Stomach (tissue), 9 donors: ENCODE data around the gene FPR3. TPM values are rescaled to one million over a fixed set of nuclear protein-coding genes. Genes with fewer than 3 reads are reported as not detected.
A peak's percentile ranks its signal among the peaks of the same experiment; 100 is the strongest.

Experiments used
- DNase-seq, 2 donors: peaks; one replicate each; pipeline versions ENCODE4 v3.0.0 to v3.0.0-alpha.2; 2013 to 2019
- H3K27ac ChIP-seq, 5 donors: fragments of 200-600 bp in 4 of 5; sonication (generic) in 4 of 5; one replicate each; pipeline ENCODE4 v1.5.1; 2013 to 2019; ENCODE audit warnings: mild to moderate bottlenecking in 1 of 5, moderate library complexity in 1 of 5
- H3K27me3 ChIP-seq, 3 donors: fragments of 200-600 bp; sonication (generic); one replicate each; pipeline ENCODE4 v1.5.1; 2017 to 2019; ENCODE audit warnings: mixed run types in 1 of 3
- H3K36me3 ChIP-seq, 4 donors: fragments of 200-600 bp; sonication (generic); 1 replicate in 3 of 4; 2 replicates in 1 of 4; pipeline ENCODE4 v1.5.1; 2016 to 2019
- H3K4me1 ChIP-seq, 4 donors: fragments of 200-600 bp; sonication (generic); one replicate each; pipeline ENCODE4 v1.5.1; 2016 to 2019
- H3K4me3 ChIP-seq, 4 donors: fragments of 200-600 bp; sonication (generic) in 3 of 4; one replicate each; pipeline ENCODE4 v1.5.1; 2016 to 2019; ENCODE audit warnings: mild to moderate bottlenecking in 1 of 4
- H3K9me3 ChIP-seq, 4 donors: fragments of 200-600 bp; sonication (generic); one replicate each; pipeline ENCODE4 v1.5.1; 2016 to 2019
- EP300 ChIP-seq: sonication (generic); formaldehyde crosslinking; IDR thresholded peaks from one replicate; pipeline ENCODE4 v1.6.1; 2017; ENCODE audit warnings: antibody characterized with exemption
- POLR2A ChIP-seq, 4 donors: fragments of 450-650 bp; IDR thresholded peaks; one replicate each; pipeline ENCODE4 v1.6.1; 2016; ENCODE audit warnings: antibody characterized with exemption in 4 of 4, control low read depth in 2 of 4, mild to moderate bottlenecking in 1 of 4, moderate library complexity in 1 of 4
- POLR2AphosphoS5 ChIP-seq, 3 donors: sonication (generic); formaldehyde crosslinking; IDR thresholded peaks; one replicate each; pipeline ENCODE4 v1.6.1; 2016; ENCODE audit warnings: antibody characterized with exemption in 3 of 3
- WGBS, 5 donors: extraction: QIAGEN DNeasy Blood & Tissue Kit in 3 of 5; methylation state at CpG; one replicate each; pipeline versions ENCODE4 v1.1.5 to v1.1.7; 2013 to 2018; 5-methylcytosine and 5-hydroxymethylcytosine counted together
- intact Hi-C: fragments of 100-400 bp; cut with DNase I; formaldehyde crosslinking; loops from one replicate; pipeline ENCODE4 v1.15.1; 2023; ENCODE audit warnings: low total_unique reads
- polyA plus RNA-seq, 3 donors: library from polyadenylated mRNA; stranded (reverse); fragments of 200-250 nt; gene quantifications; one replicate each; pipeline ENCODE4 v1.2.3, GENCODE V29; 2013
- total RNA-seq, 5 donors: library from RNA; depleted of rRNA; stranded (reverse); fragments of >200 nt; gene quantifications; one replicate each; pipeline versions ENCODE4 v1.1.0 to v1.2.3, GENCODE V29; 2014 to 2016
- TF ChIP-seq, protein P1 (sequence below), 7 experiments: fragments of 450-650 bp in 4 of 7; fragments of 200-600 bp in 3 of 7; sonication (generic) in 3 of 7; IDR thresholded peaks; one replicate each; pipeline ENCODE4 v1.5.1; 2016 to 2019; ENCODE audit warnings: antibody characterized with exemption in 7 of 7, control low read depth in 2 of 7, mild to moderate bottlenecking in 1 of 7
- donor health status: healthy with polysubstance abuse.
- donor health status: Bipolar disorder and iron deficiency.
- donor health status: healthy.

Gene FPR3
- total and polyA plus RNA-seq, 8 donors, result 0.58 to 7.0 (median 2.5) TPM; not detected in 2

DNA sequence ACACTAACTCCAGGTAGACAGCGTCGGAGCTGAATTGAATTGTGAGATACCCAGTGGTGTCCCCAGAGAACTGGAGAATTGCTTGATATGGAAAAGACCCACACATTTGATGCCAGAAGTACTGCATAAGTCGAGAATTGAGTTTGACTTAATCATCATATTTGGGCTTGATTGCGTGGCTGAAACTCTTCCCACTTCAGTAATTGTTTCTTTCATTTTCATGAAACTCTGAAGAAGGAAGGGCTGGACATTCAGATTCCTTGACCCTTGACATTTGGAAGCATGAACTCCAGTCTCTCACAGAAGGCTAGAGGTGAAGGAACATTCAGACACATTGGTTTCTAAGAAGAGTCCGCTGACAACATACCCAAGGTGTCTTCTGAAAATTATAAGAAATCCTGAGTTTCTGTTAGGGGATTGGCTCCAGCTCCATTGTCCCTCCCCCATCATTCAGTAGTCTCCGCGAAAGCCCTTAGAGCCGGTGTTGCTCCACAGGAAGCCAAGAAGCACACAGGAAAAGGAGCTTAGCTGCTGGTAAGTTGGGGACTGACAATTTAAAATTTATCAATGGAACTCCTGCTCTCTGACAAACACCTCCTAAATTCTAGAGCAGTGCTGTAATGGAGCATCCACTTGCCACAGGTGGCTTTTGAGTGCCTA lies 34.1 kb upstream of the FPR3 start, which contains the start of gene FPR2:
Gene FPR2 (plus strand): TSS at position 484 of the 660 bp plus-strand sequence. CDS start 7,479 bp downstream, outside the sequence.
- no peak for DNase-seq
- peak within 1 kb of the TSS in 1 of 4 donors; percentile 1 for H3K4me3 ChIP-seq
- 50 to 74% (median 61%) methylated on average over 8 of the region's 8 CpGs for WGBS, 5 donors
- peak within 1 kb of the TSS in 2 of 5 donors; percentile 12 to 54 for H3K27ac ChIP-seq
- peaks cover 0 to 4% (median under 1%) of the 10 kb centered on the region in 4 donors for H3K9me3 ChIP-seq
- H3K27me3 ChIP-seq, result peaks cover 0 to 27% (median 4%) of the 10 kb centered on the region in 3 donors
- no peaks in the 10 kb centered on the region for H3K36me3 ChIP-seq
- intact Hi-C loops, result loop anchor here (10.0 kb wide), 1 partner anchor 86 kb away; no protein-coding TSS in a partner anchor
- no peaks in the 10 kb centered on the region for H3K4me1 ChIP-seq
- TF ChIP-seq POLR2A (IDR thresholded peaks at IDR 0.05) (no peak), POLR2AphosphoS5 (IDR thresholded peaks at IDR 0.05) (no peak), EP300 (no peak)
- TF ChIP-seq, protein P1, sequence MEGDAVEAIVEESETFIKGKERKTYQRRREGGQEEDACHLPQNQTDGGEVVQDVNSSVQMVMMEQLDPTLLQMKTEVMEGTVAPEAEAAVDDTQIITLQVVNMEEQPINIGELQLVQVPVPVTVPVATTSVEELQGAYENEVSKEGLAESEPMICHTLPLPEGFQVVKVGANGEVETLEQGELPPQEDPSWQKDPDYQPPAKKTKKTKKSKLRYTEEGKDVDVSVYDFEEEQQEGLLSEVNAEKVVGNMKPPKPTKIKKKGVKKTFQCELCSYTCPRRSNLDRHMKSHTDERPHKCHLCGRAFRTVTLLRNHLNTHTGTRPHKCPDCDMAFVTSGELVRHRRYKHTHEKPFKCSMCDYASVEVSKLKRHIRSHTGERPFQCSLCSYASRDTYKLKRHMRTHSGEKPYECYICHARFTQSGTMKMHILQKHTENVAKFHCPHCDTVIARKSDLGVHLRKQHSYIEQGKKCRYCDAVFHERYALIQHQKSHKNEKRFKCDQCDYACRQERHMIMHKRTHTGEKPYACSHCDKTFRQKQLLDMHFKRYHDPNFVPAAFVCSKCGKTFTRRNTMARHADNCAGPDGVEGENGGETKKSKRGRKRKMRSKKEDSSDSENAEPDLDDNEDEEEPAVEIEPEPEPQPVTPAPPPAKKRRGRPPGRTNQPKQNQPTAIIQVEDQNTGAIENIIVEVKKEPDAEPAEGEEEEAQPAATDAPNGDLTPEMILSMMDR (IDR thresholded peaks at IDR 0.05), result no peak

DNA sequence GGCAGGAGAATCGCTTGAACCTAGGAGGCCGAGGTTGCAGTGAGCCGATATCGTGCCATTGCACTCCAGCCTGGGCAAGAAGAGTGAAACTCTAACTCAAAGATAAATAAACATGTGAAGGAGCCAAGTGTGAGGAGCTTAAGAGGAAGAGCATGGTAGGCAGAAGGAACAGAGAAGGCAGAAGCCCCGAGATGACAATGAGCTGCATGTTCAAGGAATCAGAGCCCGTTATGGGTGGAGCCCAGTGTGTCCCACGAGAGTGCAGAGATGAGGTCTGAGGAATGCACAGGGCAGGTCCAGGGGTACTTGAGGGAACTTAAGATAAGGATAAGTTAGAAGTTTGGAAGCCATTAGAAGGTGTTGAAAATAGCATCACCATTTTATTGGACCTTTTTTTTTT lies 33.3 kb upstream of the FPR3 start:
- peak overlapping the region in 2 of 5 donors; percentile 10 to 54 for H3K27ac ChIP-seq
- peaks cover 0 to 25% (median 4%) of the 10 kb centered on the region in 3 donors for H3K27me3 ChIP-seq
- H3K4me1 ChIP-seq, result no peaks in the 10 kb centered on the region
- WGBS, 5 donors, result 81 to 87% (median 83%) methylated on average over 7 of the region's 7 CpGs
- peaks cover 0 to 4% (median 0%) of the 10 kb centered on the region in 4 donors for H3K9me3 ChIP-seq
- TF ChIP-seq POLR2AphosphoS5 (IDR thresholded peaks at IDR 0.05) (no peak), POLR2A (IDR thresholded peaks at IDR 0.05) (no peak), EP300 (no peak)
- TF ChIP-seq, protein P1 (IDR thresholded peaks at IDR 0.05), result no peak
- H3K36me3 ChIP-seq, result no peaks in the 10 kb centered on the region
- H3K4me3 ChIP-seq, result peak overlapping the region in 1 of 4 donors; percentile 1
- DNase-seq, result no peak
- intact Hi-C loops, result loop anchor here (10.0 kb wide), 1 partner anchor 87 kb away; no protein-coding TSS in a partner anchor

DNA sequence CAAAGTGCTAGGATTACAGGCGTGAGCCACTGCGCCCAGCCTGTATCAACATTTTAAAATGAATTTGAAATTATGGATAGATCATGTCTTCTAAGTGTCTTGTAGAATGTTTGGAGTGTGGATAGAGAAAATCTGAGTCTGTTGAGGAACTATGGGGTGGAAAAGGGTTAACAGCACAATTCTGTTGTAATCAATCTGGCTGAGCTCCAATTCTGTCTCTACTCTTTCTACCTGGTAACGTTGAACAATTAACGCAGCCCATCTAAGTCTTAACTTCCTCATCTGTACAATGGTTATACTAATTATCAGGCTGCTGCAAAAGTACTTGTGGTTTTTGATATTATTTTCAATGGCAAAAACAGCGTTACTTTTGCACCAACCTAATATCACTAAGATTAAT lies 29.9 kb upstream of the FPR3 start:
- H3K27me3 ChIP-seq, result peaks cover 0 to 24% (median 4%) of the 10 kb centered on the region in 3 donors
- H3K27ac ChIP-seq, result peak overlapping the region in 2 of 5 donors; percentile 28 to 43
- intact Hi-C loops, result loop anchor here (10.0 kb wide), 1 partner anchor 90 kb away; no protein-coding TSS in a partner anchor
- TF ChIP-seq EP300 (no peak), POLR2A (IDR thresholded peaks at IDR 0.05) (no peak), POLR2AphosphoS5 (IDR thresholded peaks at IDR 0.05) (no peak)
- TF ChIP-seq, protein P1 (IDR thresholded peaks at IDR 0.05), result no peak
- peaks cover 0 to 4% (median 0%) of the 10 kb centered on the region in 4 donors for H3K9me3 ChIP-seq
- H3K36me3 ChIP-seq, result no peaks in the 10 kb centered on the region
- H3K4me3 ChIP-seq, result no peak overlapping the region
- no peak for DNase-seq
- no peaks in the 10 kb centered on the region for H3K4me1 ChIP-seq
- 49 to 55% (median 50%) methylated on average over 5 of the region's 5 CpGs for WGBS, 5 donors

DNA sequence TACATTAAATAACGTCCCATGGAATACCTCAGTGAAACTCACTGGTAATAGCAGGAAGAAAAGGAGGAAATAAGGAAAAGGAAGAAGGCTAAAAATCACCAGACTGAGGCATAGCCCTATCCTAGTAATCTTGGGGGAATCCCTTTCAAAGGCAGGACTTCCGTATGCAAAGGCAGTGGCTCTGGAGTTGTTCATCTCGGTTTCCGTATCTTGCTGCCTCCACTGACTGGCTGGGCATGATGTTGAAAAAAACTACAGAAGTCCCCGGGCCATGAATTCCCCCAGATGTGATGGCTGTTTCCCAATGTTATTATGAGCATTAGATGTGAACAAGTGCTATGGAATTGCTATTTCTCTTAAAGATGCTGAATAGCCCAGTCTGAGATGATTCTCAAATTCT lies 28.5 kb upstream of the FPR3 start:
- no peak for DNase-seq
- H3K36me3 ChIP-seq, result no peaks in the 10 kb centered on the region
- no peaks in the 10 kb centered on the region for H3K9me3 ChIP-seq
- intact Hi-C loops, result loop anchor here (10.0 kb wide), 1 partner anchor 92 kb away; no protein-coding TSS in a partner anchor
- no peaks in the 10 kb centered on the region for H3K4me1 ChIP-seq
- 47 to 70% (median 66%) methylated on average over 5 of the region's 5 CpGs for WGBS, 5 donors
- peak overlapping the region in 1 of 5 donors; percentile 7 for H3K27ac ChIP-seq
- TF ChIP-seq EP300 (no peak), POLR2A (IDR thresholded peaks at IDR 0.05) (no peak), POLR2AphosphoS5 (IDR thresholded peaks at IDR 0.05) (no peak)
- TF ChIP-seq, protein P1 (IDR thresholded peaks at IDR 0.05), result no peak
- H3K4me3 ChIP-seq, result no peak overlapping the region
- H3K27me3 ChIP-seq, result peaks cover 0 to 21% (median 4%) of the 10 kb centered on the region in 3 donors
